Measurements from ENCODE around the gene TMEM191C.
"Not testable (repeated sequence)": the region's sequence is repeated elsewhere in the genome, so short reads cannot be mapped to it uniquely, and the experiment has no call there.

- not testable (repeated sequence) for TF ChIP-seq CTCF, POLR2A, EP300 (IDR thresholded peaks at IDR 0.05)
Observed at GRCh38 chr22:21516970-21517764, 50.0 kb downstream of the TMEM191C start.

Data from upper lobe of left lung (tissue), 4 donors.